ENCODE measurements around the gene FAM177A1. TPM values are rescaled to one million over a fixed set of nuclear protein-coding genes. Genes with fewer than 3 reads are reported as not detected.
"Not testable (repeated sequence)": the region's sequence is repeated elsewhere in the genome, so short reads cannot be mapped to it uniquely, and the experiment has no call there.

The FAM177A1 gene
- total and polyA plus RNA-seq, 2 donors from 2014 or later, result 66.4 to 114 TPM

GRCh38 chr14:35028435-35028834 lies 17.6 kb upstream of the FAM177A1 start:
- H3K36me3 ChIP-seq (ENCODE audit: control insufficient read depth in 2 of 3, insufficient read depth in 3 of 3, low read length in 3 of 3), result peaks cover 0 to 16% (median 5%) of the 10 kb centered on the region in 3 donors
- no peak for TF ChIP-seq CTCF (IDR thresholded peaks at IDR 0.05; ENCODE audit: borderline replicate concordance, extremely low read depth, insufficient read depth)
- no peak overlapping the region for H3K27ac ChIP-seq (ENCODE audit: low read depth in 2 of 2, low read length in 2 of 2)
- no peak overlapping the region for H3K4me3 ChIP-seq (ENCODE audit: low read length in 3 of 3)
- no peaks in the 10 kb centered on the region for H3K9me3 ChIP-seq (ENCODE audit: control insufficient read depth in 2 of 3, insufficient read depth in 1 of 3, low read length in 3 of 3)
- intact Hi-C loops (cut with DNase I), result no loop called here
- H3K27me3 ChIP-seq (ENCODE audit: control insufficient read depth, insufficient read depth, low read length), result no peaks in the 10 kb centered on the region
- H3K9ac ChIP-seq (ENCODE audit: low read length in 3 of 3), result no peak overlapping the region
- FAIRE-seq (peak; percentile 42), DNase-seq (no peak)
- H3K4me1 ChIP-seq (ENCODE audit: control insufficient read depth in 2 of 3, insufficient read depth in 2 of 3, low read depth in 1 of 3, low read length in 3 of 3), result no peaks in the 10 kb centered on the region

GRCh38 chr14:35032562-35032961 lies 13.5 kb upstream of the FAM177A1 start:
- FAIRE-seq (no peak), DNase-seq (no peak)
- intact Hi-C loops (cut with DNase I), result no loop called here
- Histone ChIP-seq H3K9me3 (ENCODE audit: control insufficient read depth in 2 of 3, insufficient read depth in 1 of 3, low read length in 3 of 3) (no peaks in the 10 kb centered on the region), H3K4me1 (ENCODE audit: control insufficient read depth in 2 of 3, insufficient read depth in 2 of 3, low read depth in 1 of 3, low read length in 3 of 3) (no peaks in the 10 kb centered on the region), H3K9ac (ENCODE audit: low read length in 3 of 3) (no peak overlapping the region), H3K4me3 (ENCODE audit: low read length in 3 of 3) (no peak overlapping the region), H3K27ac (ENCODE audit: low read depth in 2 of 2, low read length in 2 of 2) (no peak overlapping the region), H3K27me3 (ENCODE audit: control insufficient read depth, insufficient read depth, low read length) (no peaks in the 10 kb centered on the region), H3K36me3 (ENCODE audit: control insufficient read depth in 2 of 3, insufficient read depth in 3 of 3, low read length in 3 of 3) (peaks cover 0 to 12% (median 3%) of the 10 kb centered on the region in 3 donors)
- no peak for TF ChIP-seq CTCF (IDR thresholded peaks at IDR 0.05; ENCODE audit: borderline replicate concordance, extremely low read depth, insufficient read depth)

- no peak for DNase-seq
- no peaks in the 10 kb centered on the region for H3K27me3 ChIP-seq (ENCODE audit: control insufficient read depth, insufficient read depth, low read length)
- H3K9me3 ChIP-seq (ENCODE audit: control insufficient read depth in 2 of 3, insufficient read depth in 1 of 3, low read length in 3 of 3), result no peaks in the 10 kb centered on the region
- no peak for FAIRE-seq
- no peak for TF ChIP-seq CTCF (IDR thresholded peaks at IDR 0.05; ENCODE audit: borderline replicate concordance, extremely low read depth, insufficient read depth)
- no peaks in the 10 kb centered on the region for H3K4me1 ChIP-seq (ENCODE audit: control insufficient read depth in 2 of 3, insufficient read depth in 2 of 3, low read depth in 1 of 3, low read length in 3 of 3)
- H3K4me3 ChIP-seq (ENCODE audit: low read length in 3 of 3), result no peak overlapping the region
- intact Hi-C loops (cut with DNase I), result no loop called here
- peaks cover 0 to 6% (median 0%) of the 10 kb centered on the region in 3 donors for H3K36me3 ChIP-seq (ENCODE audit: control insufficient read depth in 2 of 3, insufficient read depth in 3 of 3, low read length in 3 of 3)
- H3K9ac ChIP-seq (ENCODE audit: low read length in 3 of 3), result no peak overlapping the region
- H3K27ac ChIP-seq (ENCODE audit: low read depth in 2 of 2, low read length in 2 of 2), result peak overlapping the region in 1 of 2 donors; percentile 63
These were observed 11.6 kb upstream of the FAM177A1 start for GRCh38 chr14:35034440-35034833.

- FAIRE-seq; H3K9ac ChIP-seq (ENCODE audit: low read length in 3 of 3); intact Hi-C loops (cut with DNase I); H3K27me3 ChIP-seq (ENCODE audit: control insufficient read depth, insufficient read depth, low read length); H3K4me3 ChIP-seq (ENCODE audit: low read length in 3 of 3); H3K27ac ChIP-seq (ENCODE audit: low read depth in 2 of 2, low read length in 2 of 2); H3K36me3 ChIP-seq (ENCODE audit: control insufficient read depth in 2 of 3, insufficient read depth in 3 of 3, low read length in 3 of 3); H3K9me3 ChIP-seq (ENCODE audit: control insufficient read depth in 2 of 3, insufficient read depth in 1 of 3, low read length in 3 of 3); DNase-seq; H3K4me1 ChIP-seq (ENCODE audit: control insufficient read depth in 2 of 3, insufficient read depth in 2 of 3, low read depth in 1 of 3, low read length in 3 of 3): not testable (repeated sequence)
These were observed 11.0 kb upstream of the FAM177A1 start for GRCh38 chr14:35034944-35035554.

DNA sequence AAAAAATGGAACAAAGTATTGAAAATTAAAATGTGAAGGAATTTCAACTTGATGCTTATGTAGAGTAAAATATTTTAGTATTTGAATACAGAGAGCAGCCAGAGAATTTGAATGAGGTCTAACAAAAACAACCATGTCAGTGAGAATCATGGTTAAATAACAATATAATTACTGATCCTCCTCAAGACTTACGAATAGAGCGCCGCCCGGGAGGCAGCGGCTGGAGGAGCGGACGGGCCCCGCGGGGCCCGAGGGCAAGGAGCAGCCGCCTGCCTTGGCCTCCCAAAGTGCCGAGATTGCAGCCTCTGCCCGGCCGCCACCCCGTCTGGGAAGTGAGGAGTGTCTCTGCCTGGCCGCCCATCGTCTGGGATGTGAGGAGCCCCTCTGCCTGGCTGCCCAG lies 7.8 kb upstream of the FAM177A1 start:
- intact Hi-C loops (cut with DNase I); DNase-seq; H3K36me3 ChIP-seq (ENCODE audit: control insufficient read depth in 2 of 3, insufficient read depth in 3 of 3, low read length in 3 of 3); H3K9ac ChIP-seq (ENCODE audit: low read length in 3 of 3); FAIRE-seq; H3K27ac ChIP-seq (ENCODE audit: low read depth in 2 of 2, low read length in 2 of 2); H3K9me3 ChIP-seq (ENCODE audit: control insufficient read depth in 2 of 3, insufficient read depth in 1 of 3, low read length in 3 of 3); H3K4me1 ChIP-seq (ENCODE audit: control insufficient read depth in 2 of 3, insufficient read depth in 2 of 3, low read depth in 1 of 3, low read length in 3 of 3); H3K4me3 ChIP-seq (ENCODE audit: low read length in 3 of 3); H3K27me3 ChIP-seq (ENCODE audit: control insufficient read depth, insufficient read depth, low read length): not testable (repeated sequence)
